NCI-H1105 treated with DMSO at 0.1 percent for 48 hours (cell line): Measurements from ENCODE around the gene TRABD2B.

Source experiments
- DNase-seq: peaks from one replicate; lab custom pipeline; 2025; lab: John Stamatoyannopoulos, UW

TRABD2B gene

DNA sequence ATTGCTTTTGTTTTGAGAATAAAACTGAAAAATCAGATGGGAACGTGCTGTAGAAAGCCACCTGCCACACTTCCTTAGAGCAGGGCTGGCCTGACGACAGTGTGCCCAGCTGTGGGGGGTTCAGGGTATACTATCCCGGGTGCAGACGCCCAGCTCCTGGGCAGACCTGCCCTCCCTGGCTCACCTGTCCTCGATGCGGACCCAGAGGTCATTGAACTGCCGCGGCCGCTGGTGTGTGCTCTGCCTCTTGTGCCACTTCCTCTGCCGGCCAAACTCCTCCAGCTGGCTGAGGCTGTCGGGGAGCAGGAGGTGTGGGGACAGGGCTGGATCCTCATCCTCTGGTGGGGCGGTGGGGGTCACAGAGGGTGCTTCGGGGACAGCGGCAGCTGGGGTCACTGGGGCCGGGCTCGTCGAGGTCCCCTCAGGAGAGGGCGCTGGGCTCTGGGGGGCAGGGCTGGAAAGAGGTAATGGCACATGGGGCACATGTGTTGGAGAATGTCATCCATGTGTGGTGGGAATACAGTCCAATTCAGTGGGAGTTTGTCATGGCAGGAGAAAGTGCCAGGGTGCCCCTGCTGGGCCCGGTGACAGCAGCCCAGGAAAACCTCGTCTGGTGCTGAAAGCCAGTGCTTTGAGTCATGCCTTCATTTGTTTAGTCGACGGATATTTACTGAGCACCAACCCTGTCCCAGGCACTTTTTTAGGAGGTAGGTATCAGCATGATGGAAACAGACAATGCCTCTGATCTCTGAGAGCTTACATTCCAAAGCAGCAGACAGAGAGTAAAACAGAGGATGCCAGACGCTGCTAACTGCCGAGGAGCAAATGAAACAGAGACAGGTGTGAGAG, 222.0 kb downstream of the TRABD2B start:
- no peak for DNase-seq

DNA sequence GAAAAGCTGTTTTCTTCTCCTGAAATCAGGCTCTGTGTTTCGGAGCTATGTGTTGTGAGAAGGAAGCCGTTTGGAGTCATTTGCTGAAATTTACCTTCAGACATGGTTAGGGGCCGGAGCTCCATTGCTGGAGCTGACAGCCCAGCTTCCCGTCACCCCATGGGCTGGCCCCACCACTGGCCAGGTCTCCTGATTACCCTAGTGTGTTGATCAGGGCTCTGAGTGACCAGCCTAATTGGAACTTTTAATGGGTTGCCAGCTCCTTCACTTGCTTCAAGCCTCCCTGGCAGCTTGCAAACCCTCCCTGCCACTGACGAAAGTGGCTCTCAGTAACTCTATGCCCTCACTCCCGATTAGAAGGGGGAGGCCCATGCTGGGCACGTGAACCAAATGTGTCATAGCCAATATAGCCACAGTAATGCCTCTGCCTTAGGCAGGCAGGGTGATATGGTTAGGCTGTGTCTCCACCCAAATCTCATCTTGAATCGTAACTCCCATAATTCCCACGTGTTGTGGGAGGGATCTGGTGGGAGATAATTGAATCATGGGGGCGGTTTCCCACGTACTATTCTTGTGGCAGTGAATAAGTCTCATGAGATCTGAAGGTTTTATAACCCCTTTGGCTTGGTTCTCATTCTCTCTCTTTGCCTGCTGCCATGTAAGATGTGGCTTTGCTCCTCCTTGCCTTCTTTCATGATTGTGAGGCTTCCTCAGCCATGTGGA, 224.1 kb downstream of the TRABD2B start:
- no peak for DNase-seq

DNA sequence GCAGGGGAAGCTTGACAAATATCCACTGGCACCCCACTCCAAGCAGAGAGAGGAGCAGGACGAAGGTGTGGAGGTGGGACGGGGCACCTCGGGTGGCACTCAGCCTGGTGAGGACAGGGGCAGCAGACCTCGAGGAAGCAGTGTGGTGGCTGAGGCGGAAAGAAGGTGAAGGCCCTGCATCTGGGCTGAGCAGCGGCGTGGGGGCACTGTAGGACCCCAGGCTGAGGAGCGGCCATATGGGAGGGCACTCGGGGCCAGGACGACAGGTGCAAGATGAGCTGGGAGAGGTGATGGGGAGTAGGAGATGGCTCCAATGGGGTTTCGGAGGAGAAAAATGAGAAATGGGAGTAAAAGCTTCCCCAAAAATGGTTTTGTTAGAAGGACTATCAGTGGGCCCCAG, 224.9 kb downstream of the TRABD2B start:
- no peak for DNase-seq

DNA sequence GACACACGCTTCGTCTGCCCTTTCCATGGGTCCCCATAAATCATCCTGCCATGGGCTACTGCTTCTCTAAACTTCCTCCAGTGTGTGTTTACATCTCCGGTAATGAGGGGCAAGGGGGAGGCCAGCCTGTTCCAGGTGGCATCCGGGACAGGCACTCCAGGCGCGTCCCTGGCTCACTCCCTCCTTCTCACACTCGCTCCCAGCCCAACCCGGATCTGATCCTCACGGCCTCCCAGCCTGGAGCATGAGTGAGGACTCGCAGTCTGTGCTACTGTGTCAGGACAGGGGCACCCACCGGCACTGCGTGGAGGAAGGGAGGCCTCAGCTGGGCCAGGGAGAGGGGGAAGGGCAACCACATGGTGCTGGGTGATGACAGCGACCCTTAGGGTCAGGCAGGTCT, 225.4 kb downstream of the TRABD2B start:
- no peak for DNase-seq

DNA sequence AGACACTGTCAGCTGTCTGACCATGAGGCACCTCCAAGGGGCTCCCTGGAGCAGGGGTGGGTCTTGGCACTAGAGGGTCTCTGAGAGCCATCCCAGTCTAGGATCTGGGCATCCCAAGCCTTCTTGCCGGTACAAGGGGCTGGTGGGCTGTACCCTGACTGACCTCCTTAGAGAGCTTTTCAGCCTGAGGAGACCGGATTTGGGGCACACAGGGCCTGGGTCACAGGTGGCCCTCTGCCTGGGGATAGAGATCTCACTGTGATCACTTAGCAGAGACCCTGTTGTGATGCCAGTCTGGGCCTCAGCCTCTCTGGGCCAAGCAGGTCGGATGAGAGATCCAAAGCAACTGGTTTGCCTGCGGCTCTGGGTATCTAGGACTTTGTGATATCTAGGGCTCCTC, 227.2 kb downstream of the TRABD2B start:
- no peak for DNase-seq

DNA sequence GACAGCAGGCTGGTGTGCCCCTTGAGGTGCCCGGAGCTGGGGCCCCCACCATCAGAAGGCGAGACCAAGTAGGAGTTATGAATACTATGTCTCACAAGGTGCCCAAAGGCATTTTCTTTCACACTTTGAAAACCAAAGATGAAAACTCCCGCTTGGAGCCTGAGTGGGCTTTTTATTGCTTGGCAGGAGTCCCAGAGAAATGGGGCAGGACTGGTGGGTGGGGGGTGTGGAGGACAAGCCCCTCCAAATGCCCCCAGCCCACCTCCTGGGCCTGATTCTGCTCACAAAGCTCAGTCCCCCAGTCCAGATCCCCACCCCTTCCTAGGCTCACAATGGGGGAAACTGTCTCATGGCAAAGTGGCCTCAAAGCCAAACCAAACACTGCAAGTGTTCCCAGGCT, 227.9 kb downstream of the TRABD2B start:
- no peak for DNase-seq

DNA sequence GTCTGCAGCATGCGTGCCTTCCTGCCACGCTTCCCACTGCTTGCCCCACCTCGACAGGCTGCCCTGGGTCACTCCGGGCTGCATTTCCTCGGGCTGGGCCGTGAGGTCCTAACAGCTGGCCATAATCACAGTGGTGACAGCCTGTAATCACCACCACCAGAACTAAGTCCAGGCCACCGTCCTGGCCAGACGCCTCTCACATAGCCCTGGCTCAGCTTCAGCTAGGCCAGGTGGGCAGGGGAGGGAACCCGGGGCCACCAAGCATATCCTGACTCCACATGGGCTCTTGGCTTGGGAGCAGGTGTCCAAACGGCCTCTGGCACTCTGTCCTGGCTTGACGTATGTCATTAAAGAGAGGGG, 229.5 kb downstream of the TRABD2B start:
- no peak for DNase-seq

DNA sequence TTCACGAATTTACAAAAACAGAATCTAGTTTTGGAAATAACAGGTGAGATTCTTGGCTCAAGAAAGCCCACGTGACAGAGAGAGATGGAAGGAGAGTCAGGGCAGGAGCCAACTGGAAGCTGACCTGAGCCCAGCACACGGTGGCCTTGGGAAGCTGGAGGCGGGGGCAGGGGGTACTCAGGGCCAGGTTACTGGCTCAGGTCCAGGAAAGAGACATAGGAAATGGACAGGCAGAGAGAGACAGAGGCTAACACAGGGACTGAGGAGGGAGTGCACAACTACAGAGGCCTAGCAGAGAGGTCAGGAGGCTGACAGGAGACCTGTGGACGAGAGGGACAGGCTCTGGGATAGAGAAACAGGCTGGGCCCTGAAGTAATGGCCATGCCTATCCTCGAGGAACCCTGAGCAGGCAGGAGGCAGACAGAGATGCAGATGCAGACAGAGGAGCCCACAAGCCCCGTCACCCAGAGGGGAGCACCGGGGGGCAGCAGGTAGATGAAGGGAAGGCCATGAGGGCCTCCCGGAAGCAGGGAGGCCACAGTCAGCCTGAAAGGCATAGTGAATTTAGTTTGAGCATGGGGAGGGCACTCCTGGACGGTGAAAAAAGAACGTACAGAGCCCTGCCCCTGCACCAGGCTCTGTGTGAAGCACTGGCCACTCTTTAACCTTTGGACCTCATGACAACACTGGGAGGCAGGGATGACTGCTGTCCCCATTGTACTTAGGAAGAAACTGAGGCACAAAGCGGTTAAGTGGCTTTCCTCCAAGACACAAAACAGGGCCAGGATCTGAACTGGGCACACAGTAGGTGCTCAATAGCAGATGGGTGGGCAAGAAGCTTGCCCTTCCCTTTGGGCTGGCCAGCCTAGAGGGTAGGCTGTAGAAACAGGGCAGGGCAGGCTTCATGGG, 230.1 kb downstream of the TRABD2B start:
- no peak for DNase-seq

DNA sequence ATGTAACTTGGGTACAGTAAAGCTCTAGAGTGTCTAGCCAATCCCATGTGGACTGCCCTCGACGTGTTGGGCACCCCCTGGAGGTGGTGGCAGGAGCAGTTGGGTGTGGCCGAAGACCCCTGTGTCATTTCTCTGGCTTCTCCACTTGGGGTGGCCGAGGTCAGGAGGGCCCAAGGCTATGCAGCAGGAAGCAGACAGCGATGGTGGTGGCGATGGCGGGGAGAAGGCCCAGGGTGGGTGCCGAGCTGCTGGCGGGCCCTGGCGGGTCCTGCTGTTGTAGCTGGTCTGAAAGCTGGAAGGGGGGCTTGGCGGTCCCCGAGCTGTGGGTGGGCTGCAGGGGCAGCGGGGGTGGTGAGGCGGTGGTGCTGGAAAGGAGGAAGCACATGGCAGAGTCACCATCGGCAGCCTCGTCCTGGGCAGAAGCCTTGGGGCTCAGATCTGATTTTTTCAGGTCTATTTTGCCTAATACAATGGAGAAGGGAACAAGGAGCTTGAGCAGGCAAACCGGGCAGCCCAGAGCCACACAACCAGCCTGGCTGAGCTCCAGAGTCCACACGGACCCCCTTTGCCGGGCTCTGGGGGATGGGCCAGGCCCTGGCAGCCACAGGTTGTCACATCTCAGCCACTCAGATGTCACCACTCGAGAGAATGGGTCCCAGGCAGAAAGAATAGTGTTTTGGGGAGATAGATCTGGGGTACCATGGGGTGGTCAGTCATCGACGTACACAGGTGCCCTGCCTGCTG, 231.3 kb downstream of the TRABD2B start:
- DNase-seq = no peak

DNA sequence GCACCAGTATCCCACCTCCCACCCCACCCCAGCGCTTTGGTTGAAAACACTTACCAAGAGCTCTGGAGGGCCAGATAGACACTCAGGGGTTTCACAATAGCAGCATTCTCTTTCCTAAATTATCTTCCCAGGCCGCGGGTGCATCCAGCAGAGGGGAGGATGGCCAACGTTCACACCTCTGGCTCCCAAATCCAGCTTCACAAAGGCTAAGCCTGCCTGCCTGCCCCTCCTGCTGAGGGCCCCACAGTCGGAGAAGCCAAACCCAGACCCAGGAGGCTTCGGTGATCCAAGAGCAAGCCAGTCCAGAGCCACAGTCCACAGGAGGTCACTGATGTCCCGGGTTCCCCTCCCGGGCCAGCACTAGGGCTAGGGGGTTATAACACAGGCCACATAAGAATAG, 231.9 kb downstream of the TRABD2B start:
- no peak for DNase-seq

DNA sequence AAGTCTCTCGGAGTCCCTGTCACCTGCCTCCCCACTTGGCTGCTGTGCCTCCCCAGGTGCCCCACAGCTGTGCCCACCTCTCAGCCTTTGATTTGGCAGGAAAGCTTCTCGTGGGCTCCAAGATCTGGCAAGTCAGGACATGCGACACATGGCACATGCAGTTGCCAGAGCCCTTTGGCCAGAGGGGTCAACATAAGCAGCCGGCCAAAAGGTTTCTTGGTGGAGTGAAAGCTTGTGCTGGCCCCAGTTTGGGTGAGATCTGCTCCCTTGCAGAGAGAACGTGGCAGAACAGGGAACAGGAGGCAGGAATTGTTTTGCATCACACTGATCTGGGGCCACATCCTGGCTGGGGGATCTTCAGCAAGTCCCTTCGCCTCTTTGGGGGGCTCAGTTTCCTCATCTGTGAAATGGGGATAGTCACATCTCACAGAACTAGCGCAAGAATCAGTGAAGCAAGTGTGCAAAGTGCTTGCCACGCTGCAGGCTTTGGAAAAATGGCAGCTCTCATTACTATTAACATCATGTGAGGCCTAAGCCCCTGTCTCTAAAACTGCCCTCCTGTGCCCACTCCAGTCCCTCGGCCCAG, 232.6 kb downstream of the TRABD2B start:
- DNase-seq = no peak

DNA sequence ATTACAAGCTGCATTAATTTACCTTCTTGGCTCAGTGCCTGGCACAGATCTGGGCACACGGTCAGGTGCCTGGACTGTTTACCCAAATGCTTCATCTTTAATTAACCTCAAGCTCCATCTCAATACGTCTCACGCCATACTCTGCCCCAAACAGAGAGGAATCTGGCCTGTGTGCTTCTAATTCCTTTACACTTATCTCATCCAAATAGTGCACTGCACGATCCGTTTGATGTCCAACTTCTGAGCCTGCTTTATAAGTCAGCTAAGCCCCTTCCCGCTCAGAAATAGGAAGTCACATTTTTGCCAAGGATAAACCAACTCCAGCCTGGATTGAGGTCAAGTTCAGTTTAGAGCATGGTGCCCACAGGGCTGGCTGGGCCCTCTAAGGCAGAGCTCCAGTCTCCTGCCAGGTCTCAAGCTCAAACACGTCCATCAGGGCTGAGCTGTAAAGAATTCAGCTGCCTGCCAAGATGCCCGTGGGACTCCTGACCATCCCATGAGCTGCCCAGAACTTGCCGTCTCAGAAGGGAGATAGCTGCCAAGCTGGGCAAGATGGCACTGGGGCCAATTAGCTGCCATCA, 233.5 kb downstream of the TRABD2B start:
- no peak for DNase-seq

DNA sequence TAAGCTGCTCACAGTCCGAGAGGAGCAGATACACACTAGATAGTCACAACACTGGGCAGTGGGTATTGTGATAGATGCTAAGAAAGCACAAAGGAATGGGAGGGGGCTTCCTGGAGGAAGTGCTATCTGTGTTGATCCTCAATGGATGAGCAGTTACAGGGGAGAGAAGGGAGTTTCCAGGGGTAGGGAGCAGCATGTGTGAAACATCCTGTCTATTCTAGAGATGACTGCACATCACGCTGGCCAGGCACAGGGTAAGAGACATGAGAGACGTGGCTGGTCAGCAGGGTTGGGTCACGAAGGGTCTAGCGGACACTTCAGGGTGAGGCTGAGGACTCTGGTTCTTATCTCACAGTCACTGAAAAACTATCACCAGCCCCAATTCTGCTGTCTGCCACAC, 235.2 kb downstream of the TRABD2B start:
- no peak for DNase-seq

DNA sequence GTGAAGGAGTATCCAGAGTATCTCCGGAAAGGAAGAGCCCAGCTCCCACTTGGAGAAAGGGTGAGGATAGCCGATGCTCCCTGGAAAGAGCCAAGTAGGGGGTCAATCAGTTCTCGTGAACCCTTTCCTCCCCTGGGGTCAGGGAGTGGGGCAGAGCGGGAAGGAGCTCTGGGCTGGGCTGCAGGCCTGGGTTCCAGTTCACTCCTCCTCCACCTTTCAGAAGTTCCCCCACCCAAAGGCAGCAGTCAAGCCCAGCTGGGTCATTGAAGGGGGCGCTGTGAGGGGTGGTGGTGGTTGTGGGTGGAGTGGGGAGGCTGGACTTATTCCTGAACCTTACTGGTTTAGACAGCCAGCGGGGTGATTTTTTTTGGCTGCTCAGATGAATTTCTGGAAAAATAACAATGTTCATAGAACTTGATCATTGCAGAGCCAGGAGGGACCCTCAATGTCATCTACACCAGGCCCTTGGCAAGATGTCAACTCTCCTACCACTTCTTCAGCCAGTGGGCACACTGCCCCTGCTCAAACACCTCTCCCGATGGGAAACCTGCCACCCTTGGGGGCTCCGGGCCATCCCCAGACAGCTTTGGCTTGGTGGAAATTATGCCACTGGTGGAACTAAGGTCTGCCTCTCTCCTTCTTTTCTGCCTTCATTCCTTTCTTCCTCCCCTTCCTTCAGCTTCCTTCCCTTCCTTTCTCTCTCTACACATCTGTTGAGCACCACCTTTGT, 235.8 kb downstream of the TRABD2B start:
- no peak for DNase-seq

DNA sequence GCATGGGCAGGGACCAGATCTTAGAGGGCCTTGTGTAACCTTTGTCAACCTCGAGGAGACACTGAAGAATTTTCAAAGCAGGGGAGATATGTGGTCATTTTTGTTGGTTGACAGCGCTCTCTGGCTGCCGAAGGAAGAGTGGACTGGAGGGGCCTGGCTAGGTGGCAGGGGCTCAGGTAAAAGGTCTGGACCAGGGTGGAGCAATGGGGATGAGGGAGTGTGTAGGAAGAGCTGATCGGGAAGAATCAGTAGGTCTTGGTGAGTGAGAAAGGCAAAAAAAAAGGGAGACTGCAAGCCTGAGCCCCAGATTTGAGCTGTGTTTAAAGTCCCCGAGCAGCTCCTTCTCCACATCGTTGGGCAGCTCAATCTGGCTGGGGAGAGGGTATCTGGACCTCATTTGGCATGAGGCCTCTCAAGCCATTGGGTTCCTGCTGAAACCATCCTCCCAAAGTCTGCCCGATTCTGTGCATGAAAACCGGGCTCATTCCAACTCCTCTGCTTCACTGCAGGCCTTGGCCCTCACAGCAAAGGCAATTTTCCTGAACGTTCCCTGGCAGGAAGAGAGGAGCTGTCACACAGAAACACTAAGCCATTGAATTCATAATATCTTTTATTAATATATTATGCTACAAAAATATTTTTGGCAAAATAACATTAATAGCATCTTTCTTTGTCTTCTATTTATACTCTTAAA, 237.1 kb downstream of the TRABD2B start:
- DNase-seq = no peak

DNA sequence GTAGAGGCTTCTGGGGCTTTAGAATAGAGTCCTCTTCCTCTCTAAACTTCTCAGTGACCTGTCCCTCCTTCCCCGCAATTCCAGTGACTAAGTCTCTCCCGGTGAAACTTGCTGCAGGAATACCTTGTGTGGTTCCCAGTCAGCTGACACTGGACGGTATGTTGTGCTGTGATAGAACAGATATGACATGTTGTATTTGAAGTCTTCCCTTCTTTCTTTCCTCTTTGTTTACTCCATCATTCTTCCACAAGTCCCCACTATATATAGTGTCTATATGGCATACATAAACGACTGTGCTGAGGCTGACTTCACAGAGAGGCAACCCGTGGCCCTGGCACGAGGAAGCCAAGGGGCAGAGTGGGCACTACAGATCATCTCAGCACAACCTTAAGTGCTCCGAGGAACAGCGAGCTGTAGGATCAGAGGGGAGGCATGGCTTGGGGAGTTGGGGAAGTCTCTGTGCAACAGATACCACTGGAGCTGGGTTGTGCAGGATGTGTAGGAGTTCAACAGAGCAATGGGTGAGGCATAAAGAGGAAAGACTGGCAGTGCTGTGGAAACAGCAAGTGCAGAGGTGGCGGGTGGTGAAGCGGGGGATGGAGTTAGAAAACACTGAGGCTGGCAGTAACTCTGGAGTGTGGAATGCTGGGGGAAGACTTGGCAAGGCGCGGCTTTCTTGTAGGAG, 237.8 kb downstream of the TRABD2B start:
- DNase-seq = no peak

DNA sequence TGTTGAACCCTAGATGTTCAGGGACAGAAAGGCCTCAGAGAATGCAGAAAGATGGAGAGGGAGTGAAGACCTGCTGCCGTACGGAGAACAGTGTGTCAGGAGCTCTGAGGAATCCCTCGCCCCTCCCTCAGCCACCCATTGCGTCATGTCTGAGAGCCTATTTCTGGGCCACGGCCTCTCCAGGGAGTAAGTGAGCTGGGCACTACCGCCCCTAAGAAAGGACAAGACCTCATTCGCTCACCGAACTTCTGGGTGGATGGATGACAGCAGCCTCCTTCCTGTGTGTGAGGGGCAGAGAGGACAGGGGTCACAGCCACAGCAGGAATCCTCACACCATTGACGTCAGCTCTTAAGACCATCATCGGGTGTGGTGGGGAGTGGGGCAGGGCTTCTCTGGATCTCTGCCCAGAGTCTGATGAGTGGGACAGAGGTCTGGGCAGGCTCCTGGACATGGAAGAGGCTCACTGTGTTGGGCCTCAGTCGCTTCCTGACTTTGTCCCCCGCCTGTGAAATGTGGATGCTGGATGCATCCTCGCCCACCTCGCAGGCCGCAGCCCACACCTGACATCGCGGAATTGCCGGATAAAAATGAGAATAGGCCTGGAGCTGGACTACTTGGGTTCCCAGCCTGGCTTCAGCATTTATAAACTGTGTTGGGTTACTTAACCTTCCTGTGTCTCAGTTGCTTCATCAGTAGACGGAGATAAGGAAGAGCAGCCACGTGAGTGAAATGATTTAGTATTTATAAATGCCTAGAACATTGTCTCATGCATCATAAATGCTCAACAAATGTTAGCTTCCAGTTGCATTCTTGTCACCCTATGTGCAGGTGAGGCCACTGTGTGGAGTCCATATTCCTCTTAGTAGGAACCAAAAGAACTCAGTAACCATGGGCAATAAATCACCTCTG, 238.6 kb downstream of the TRABD2B start:
- DNase-seq = no peak
